Large intestine (tissue), 3 donors: ENCODE results near the gene CLIC3. TPM values are rescaled to one million over a fixed set of nuclear protein-coding genes. Genes with fewer than 3 reads are reported as not detected.
"Not testable (repeated sequence)": the region's sequence is repeated elsewhere in the genome, so short reads cannot be mapped to it uniquely, and the experiment has no call there.

Source experiments
- DNase-seq, 2 donors: peaks; one replicate each; pipeline versions ENCODE4 v3.0.0 to v3.0.0-alpha.2; 2013
- H3K27ac ChIP-seq: one replicate; pipeline ENCODE4 v1.5.1; 2013; ENCODE audit warnings: low read length
- H3K27me3 ChIP-seq: 2 replicates; pipeline ENCODE4 v1.6.1; 2013; ENCODE audit warnings: low read length; ENCODE audit not compliant: control insufficient read depth, insufficient read depth
- H3K36me3 ChIP-seq: 2 replicates; pipeline ENCODE4 v1.6.1; 2013; ENCODE audit warnings: low read length; ENCODE audit not compliant: control insufficient read depth, insufficient read depth
- H3K4me1 ChIP-seq: one replicate; pipeline ENCODE4 v1.6.1; 2013; ENCODE audit warnings: low read length; ENCODE audit not compliant: control insufficient read depth, insufficient read depth
- H3K4me3 ChIP-seq: one replicate; pipeline ENCODE4 v1.5.1; 2013; ENCODE audit warnings: low read length
- H3K9me3 ChIP-seq: one replicate; pipeline ENCODE4 v1.6.1; 2013; ENCODE audit warnings: mild to moderate bottlenecking, low read depth, low read length, moderate library complexity; ENCODE audit not compliant: control insufficient read depth
- WGBS: methylation state at CpG from one replicate; pipeline ENCODE4 v1.1.5; 2013; ENCODE audit warnings: low lambda C conversion rate; ENCODE audit not compliant: insufficient coverage; 5-methylcytosine and 5-hydroxymethylcytosine counted together
- polyA plus RNA-seq: library from polyadenylated mRNA; unstranded; fragments of 120-200 nt; gene quantifications from one replicate; pipeline ENCODE4 v1.2.1, GENCODE V29; 2013

The CLIC3 gene
- polyA plus RNA-seq, 1 donor, result 3.6 TPM

DNA sequence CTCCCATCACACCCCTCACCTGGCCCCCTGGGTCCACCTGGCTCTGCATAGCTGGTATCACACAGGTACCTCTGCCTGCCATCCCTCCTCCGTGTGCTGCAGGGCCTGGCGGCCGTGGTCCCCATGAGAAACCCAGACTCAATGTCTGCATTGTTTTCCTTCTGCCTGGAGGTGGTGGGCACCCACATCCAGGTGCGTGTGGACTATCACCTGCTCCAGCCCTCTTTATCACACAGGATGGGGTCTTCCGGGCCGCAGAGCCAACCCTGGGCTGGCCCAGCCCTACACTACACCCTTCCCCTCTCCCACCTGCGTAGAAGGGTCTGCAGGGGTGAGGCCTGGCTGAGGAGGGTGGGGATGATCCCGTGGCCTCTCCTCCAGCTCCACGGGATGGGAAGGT is 42.5 kb upstream of the CLIC3 start:
- Histone ChIP-seq H3K4me1 (peaks cover 14% of the 10 kb centered on the region), H3K9me3 (peaks cover 4% of the 10 kb centered on the region), H3K27me3 (peaks cover 8% of the 10 kb centered on the region), H3K27ac (no peak overlapping the region), H3K36me3 (no peaks in the 10 kb centered on the region), H3K4me3 (no peak overlapping the region)
- WGBS, result no CpG with 5 or more reads among the region's 9 CpGs
- DNase-seq, result no peak

DNA sequence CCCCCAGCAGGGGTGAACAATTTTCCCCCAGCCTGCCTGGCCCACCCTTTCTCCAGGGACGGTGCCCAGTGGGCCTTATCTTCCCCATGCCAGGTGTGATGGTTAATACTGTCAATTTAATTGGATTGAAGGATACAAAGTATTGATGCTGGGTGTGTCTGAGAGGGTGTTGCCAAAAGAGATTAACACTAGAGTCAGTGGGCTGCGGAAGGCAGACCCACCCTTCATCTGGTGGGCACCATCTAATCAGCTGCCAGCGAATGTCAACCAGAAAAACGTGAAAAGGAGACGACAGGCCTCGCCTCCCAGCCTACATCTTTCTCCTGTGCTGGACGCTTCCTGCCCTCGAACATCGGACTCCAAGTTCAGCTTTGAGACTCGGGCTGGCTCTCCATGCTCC is 41.1 kb upstream of the CLIC3 start:
- Histone ChIP-seq H3K36me3 (no peaks in the 10 kb centered on the region), H3K9me3 (peaks cover 4% of the 10 kb centered on the region), H3K4me1 (peaks cover 10% of the 10 kb centered on the region), H3K27ac (no peak overlapping the region), H3K27me3 (no peaks in the 10 kb centered on the region), H3K4me3 (no peak overlapping the region)
- DNase-seq, result no peak
- 87% methylated on average over 3 of the region's 10 CpGs for WGBS

GRCh38 chr9:137037035-137037434 is 40.7 kb upstream of the CLIC3 start:
- no peak for DNase-seq
- Histone ChIP-seq H3K36me3 (no peaks in the 10 kb centered on the region), H3K4me3 (no peak overlapping the region), H3K27me3 (no peaks in the 10 kb centered on the region), H3K27ac (no peak overlapping the region), H3K9me3 (peaks cover 4% of the 10 kb centered on the region), H3K4me1 (peaks cover 14% of the 10 kb centered on the region)
- WGBS, result no CpG with 5 or more reads among the region's 13 CpGs

GRCh38 chr9:137035937-137036336 is 39.6 kb upstream of the CLIC3 start:
- WGBS, result no CpG with 5 or more reads among the region's 8 CpGs
- no peak overlapping the region for H3K4me3 ChIP-seq
- H3K4me1 ChIP-seq, result peaks cover 25% of the 10 kb centered on the region

DNA sequence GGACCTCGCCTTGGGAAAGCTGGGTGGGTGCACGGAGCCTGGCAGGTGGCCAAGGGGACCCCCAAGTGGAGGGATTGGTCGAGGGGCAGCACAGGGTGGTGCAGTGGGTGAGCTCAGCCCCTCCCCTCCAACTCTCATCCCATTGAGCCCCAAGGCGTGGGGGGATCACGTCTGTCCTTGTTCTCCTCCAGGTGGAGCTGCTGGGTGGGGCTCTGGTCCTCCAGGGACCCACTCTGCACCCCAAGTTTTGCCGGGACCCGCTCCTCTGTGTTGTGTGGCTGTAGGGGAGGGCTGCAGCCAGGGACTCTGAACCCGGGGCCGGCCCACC is 39.1 kb upstream of the CLIC3 start:
- no peaks in the 10 kb centered on the region for H3K27me3 ChIP-seq
- H3K9me3 ChIP-seq, result peaks cover 2% of the 10 kb centered on the region
- H3K4me3 ChIP-seq, result no peak overlapping the region
- no peak overlapping the region for H3K27ac ChIP-seq
- no peak for DNase-seq
- no peaks in the 10 kb centered on the region for H3K36me3 ChIP-seq
- WGBS, result no CpG with 5 or more reads among the region's 9 CpGs
- H3K4me1 ChIP-seq, result peaks cover 26% of the 10 kb centered on the region

More at GRCh38 chr9:137035937-137036336, 39.6 kb upstream of the CLIC3 start:
- Histone ChIP-seq H3K27ac (no peak overlapping the region), H3K36me3 (no peaks in the 10 kb centered on the region), H3K9me3 (peaks cover 4% of the 10 kb centered on the region), H3K27me3 (no peaks in the 10 kb centered on the region)
- DNase-seq, result no peak

DNA sequence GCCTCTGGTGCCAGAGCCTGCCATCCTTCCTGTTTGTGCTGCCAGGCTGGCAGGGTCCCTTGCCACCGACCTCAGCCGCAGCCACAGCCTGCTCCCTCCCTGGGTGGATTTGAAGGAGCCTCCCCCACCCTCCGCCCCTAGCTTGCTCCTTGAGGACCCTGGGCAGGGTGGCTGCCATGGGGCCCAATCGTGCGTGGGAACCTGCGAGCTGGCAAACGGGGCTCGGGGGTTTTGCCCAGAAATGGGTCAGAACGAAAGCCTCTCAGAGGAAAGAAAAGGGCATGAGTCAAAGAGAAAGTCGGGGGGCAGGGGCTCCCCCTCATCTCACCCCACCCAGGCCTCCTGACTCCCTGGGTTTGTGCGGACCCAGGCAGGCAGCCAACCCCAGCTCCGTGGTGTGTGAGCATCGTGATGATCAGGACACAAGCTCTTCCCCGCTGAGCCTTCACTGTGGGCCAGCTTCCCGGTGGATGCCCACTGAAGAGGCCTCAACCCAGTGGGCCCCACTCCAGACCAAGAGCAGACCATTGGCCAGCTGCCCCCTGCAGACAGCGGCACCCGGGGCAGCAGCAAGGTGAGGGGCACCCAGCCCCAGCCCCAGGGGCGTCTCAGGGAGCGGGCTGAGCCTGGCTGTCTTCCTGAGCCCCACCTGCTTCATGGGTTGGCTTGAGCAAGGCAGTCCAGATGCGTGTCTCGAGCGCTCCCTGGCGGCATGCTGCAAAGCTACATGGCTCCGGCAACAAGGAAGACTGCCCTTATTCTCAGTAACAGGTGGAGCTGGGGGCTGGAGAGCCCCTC is 38.5 kb upstream of the CLIC3 start:
- peak; percentile 75 to 86 for DNase-seq
- H3K9me3 ChIP-seq, result no peaks in the 10 kb centered on the region
- no peak overlapping the region for H3K27ac ChIP-seq
- H3K27me3 ChIP-seq, result no peaks in the 10 kb centered on the region
- H3K4me3 ChIP-seq, result no peak overlapping the region
- no peaks in the 10 kb centered on the region for H3K36me3 ChIP-seq
- peaks cover 26% of the 10 kb centered on the region for H3K4me1 ChIP-seq
- 20% methylated on average over 1 of the region's 24 CpGs for WGBS

- WGBS, result no CpG with 5 or more reads among the region's 15 CpGs
- H3K4me3 ChIP-seq, result no peak overlapping the region
- H3K27me3 ChIP-seq, result no peaks in the 10 kb centered on the region
- H3K9me3 ChIP-seq, result no peaks in the 10 kb centered on the region
- H3K27ac ChIP-seq, result no peak overlapping the region
- peaks cover 27% of the 10 kb centered on the region for H3K4me1 ChIP-seq
- H3K36me3 ChIP-seq, result no peaks in the 10 kb centered on the region
- DNase-seq, result no peak
Observed at GRCh38 chr9:137034039-137034708, 37.8 kb upstream of the CLIC3 start.

DNA sequence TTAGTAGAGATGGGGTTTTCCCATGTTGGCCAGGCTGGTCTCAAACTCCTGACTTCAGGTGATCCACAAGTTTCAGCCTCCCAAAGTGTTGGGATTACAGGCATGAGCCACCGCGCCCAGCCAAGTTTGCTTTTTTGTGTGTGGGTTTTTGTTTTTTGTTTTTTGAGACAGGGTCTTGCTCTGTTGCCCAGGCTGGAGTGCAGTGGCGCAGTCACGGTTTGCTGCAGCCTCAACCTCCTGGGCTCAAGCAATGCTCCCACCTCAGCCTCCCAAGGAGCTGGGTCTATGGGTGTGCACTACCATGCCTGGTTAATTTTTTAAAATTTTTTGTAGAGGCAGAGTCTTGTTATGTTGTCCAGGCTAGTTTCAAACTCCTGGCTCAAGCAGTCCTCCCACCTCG is 37.1 kb upstream of the CLIC3 start:
- not testable (repeated sequence) for H3K36me3 ChIP-seq, H3K27ac ChIP-seq, H3K9me3 ChIP-seq, H3K27me3 ChIP-seq, DNase-seq, H3K4me3 ChIP-seq
- no CpG with 5 or more reads among the region's 5 CpGs for WGBS
- H3K4me1 ChIP-seq, result peaks cover 34% of the 10 kb centered on the region

GRCh38 chr9:137032858-137033257 is 36.5 kb upstream of the CLIC3 start:
- no peaks in the 10 kb centered on the region for H3K9me3 ChIP-seq
- H3K36me3 ChIP-seq, result no peaks in the 10 kb centered on the region
- no CpG with 5 or more reads among the region's 10 CpGs for WGBS
- peaks cover 36% of the 10 kb centered on the region for H3K4me1 ChIP-seq
- no peak for DNase-seq
- H3K27me3 ChIP-seq, result no peaks in the 10 kb centered on the region
- no peak overlapping the region for H3K27ac ChIP-seq
- no peak overlapping the region for H3K4me3 ChIP-seq

GRCh38 chr9:137031904-137032640 is 35.7 kb upstream of the CLIC3 start, which contains the start of gene FUT7:
TSS of gene FUT7 (minus strand) at chr9:137032088. CDS start at chr9:137031991, 97 bp downstream.
- WGBS, result no CpG with 5 or more reads among the region's 16 CpGs
- no peaks in the 10 kb centered on the region for H3K36me3 ChIP-seq
- H3K27ac ChIP-seq, result no peak within 1 kb of the TSS
- H3K4me3 ChIP-seq, result no peak within 1 kb of the TSS
- no peaks in the 10 kb centered on the region for H3K9me3 ChIP-seq
- no peaks in the 10 kb centered on the region for H3K27me3 ChIP-seq
- H3K4me1 ChIP-seq, result peaks cover 41% of the 10 kb centered on the region
- DNase-seq, result peak in 1 of 2 donors; percentile 77
